Activated naive CD4-positive, alpha-beta T cell treated with anti-CD3 and anti-CD28 coated beads, Interleukin-2, amount 50 U/mL, for 72 hours (primary cell): ENCODE measurements around the gene DRC1. TPM values are rescaled to one million over a fixed set of nuclear protein-coding genes. Genes with fewer than 3 reads are reported as not detected.

Experiments used
- ATAC-seq, 2 donors: fragments of 150-1000 bp; cut with Tn5 transposase; 2 replicates each; pipeline ENCODE4 v1.10.0; 2021; ENCODE audit warnings: mild to moderate bottlenecking in 2 of 2, moderate library complexity in 2 of 2
- DNase-seq, 2 donors: peaks; one replicate each; pipeline ENCODE4 v3.0.0; 2021 to 2022; ENCODE audit warnings: low spot score in 2 of 2
- H3K27ac Mint-ChIP-seq, 2 donors: one replicate each; pipeline ENCODE4 v1.8.0; 2022; ENCODE audit warnings: mild to moderate bottlenecking in 2 of 2, mixed read lengths in 2 of 2
- H3K36me3 Mint-ChIP-seq, 2 donors: one replicate each; pipeline ENCODE4 v1.8.0; 2022; ENCODE audit warnings: mixed read lengths in 2 of 2
- H3K9me3 Mint-ChIP-seq, 2 donors: one replicate each; pipeline ENCODE4 v1.8.0; 2022; ENCODE audit warnings: mixed read lengths in 2 of 2
- total RNA-seq, 2 donors: library from RNA; stranded (reverse); gene quantifications; one replicate each; pipeline ENCODE4 v1.2.3, GENCODE V29; 2022

Gene DRC1
- total RNA-seq, 2 donors from 2014 or later, result not detected

DNA sequence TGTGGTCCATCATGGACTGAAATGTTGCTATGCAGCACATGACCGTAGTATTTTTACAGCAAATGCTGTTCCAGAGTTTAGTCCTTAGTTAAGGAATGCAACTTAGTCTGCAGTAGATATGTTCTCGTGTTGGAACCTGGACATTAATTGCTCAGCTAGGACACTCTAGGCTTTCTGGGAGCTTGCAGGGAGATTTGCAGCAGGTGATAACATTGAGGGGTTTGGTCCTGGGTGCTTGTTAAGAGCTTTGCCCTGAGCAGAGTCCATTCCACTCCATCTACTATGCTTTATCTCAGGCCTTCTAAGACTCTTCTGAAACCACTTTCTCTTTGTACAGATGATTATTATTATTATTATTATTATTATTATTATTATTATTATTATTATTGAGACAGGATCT is 27.1 kb downstream of the DRC1 start:
- Mint-ChIP-seq H3K27ac (no peak overlapping the region), H3K9me3 (no peaks in the 10 kb centered on the region), H3K36me3 (no peaks in the 10 kb centered on the region)
- no peak for DNase-seq
- no peak for ATAC-seq

GRCh38 chr2:26429779-26430578 is 28.3 kb downstream of the DRC1 start:
- no peak for DNase-seq
- Mint-ChIP-seq H3K27ac (no peak overlapping the region), H3K36me3 (no peaks in the 10 kb centered on the region), H3K9me3 (no peaks in the 10 kb centered on the region)
- no peak for ATAC-seq

- no peak for ATAC-seq
- no peak overlapping the region for H3K27ac Mint-ChIP-seq
- no peak for DNase-seq
- no peaks in the 10 kb centered on the region for H3K9me3 Mint-ChIP-seq
- H3K36me3 Mint-ChIP-seq, result no peaks in the 10 kb centered on the region
Observed at GRCh38 chr2:26430826-26431225, 29.1 kb downstream of the DRC1 start.

GRCh38 chr2:26432363-26432762 is 30.6 kb downstream of the DRC1 start:
- Mint-ChIP-seq H3K27ac (no peak overlapping the region), H3K36me3 (no peaks in the 10 kb centered on the region), H3K9me3 (no peaks in the 10 kb centered on the region)
- ATAC-seq, result no peak
- DNase-seq, result no peak

DNA sequence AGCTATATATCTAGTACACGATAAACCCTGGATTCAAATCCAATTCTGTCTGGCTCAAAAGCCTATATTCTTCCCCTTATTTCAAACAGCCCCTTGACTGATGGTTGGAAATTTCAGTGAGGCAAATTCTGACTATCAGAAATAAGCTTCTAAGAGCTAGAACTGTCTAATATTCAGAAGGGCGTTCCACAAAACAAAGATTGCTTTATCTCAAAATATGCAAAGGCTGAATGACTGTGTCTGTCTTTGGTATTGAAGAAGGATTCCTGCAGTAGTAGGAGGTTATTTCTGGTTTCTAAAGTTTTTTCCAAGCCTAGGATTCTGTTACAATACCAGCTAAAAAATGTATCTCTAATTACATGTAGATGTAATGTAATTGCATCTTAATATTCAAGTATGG is 31.1 kb downstream of the DRC1 start:
- H3K9me3 Mint-ChIP-seq, result no peaks in the 10 kb centered on the region
- H3K27ac Mint-ChIP-seq, result no peak overlapping the region
- no peak for DNase-seq
- ATAC-seq, result no peak
- H3K36me3 Mint-ChIP-seq, result no peaks in the 10 kb centered on the region

GRCh38 chr2:26435106-26435505 is 33.4 kb downstream of the DRC1 start:
- no peaks in the 10 kb centered on the region for H3K9me3 Mint-ChIP-seq
- DNase-seq (no peak), ATAC-seq (no peak)
- H3K36me3 Mint-ChIP-seq, result no peaks in the 10 kb centered on the region
- H3K27ac Mint-ChIP-seq, result no peak overlapping the region

DNA sequence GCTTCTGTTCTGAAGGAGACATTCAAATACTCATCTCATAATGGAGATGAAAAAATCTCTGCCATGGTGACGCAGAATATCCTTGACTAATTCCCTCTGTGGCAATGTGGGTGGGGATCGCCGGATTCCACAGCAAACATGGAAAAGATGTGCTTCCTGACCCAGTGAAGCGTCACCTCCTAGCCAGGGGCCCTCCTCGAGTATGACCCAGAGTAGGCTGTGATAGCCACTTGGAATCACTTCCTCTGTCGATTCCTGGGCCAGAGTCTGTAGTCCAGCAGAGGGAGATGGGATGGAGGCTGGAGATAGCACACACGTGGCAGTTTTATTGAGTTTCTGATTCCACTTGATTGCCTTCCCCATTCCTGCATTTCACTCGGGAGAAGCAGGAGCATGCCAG is 36.8 kb downstream of the DRC1 start:
- ATAC-seq (no peak), DNase-seq (no peak)
- no peaks in the 10 kb centered on the region for H3K9me3 Mint-ChIP-seq
- H3K27ac Mint-ChIP-seq, result no peak overlapping the region
- H3K36me3 Mint-ChIP-seq, result no peaks in the 10 kb centered on the region

DNA sequence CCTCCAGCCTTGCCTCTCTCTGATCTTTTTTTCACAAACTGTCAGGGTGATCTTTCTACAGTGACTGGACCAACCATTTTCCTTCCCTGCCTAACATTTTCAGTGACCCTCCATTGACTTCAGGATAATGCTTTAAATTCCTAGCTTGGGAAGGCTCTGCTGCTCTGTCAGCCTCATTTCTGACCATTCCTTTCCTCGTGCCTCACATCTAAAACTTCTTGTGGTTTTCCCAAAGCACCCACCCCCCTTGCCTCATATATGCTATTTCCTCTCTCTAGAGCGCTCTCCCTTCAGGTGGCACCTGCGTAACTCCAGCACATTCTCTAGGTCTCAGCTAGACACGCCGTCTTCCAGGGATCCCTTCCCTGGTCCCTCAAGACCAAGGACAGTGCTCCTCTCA is 37.2 kb downstream of the DRC1 start:
- ATAC-seq (no peak), DNase-seq (no peak)
- no peaks in the 10 kb centered on the region for H3K36me3 Mint-ChIP-seq
- no peak overlapping the region for H3K27ac Mint-ChIP-seq
- no peaks in the 10 kb centered on the region for H3K9me3 Mint-ChIP-seq

DNA sequence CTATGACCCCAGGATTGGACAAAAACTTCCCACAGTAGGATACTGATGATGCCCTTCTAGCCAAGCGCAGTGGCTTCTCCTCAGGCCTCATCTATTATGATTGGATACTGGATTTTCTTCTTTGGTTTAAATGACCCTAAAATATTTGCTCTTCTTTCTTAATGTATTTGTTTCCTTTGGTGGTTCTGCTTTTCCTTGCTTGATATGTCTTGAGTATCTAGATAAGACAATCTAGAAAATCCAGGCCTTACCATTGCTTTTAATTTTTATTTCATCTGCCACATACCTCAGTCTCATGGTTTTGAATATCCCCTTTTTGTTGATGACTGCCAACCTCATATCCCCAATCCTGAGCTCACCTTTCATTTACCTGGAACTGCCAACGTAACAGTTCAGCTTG is 40.6 kb downstream of the DRC1 start:
- H3K9me3 Mint-ChIP-seq, result no peaks in the 10 kb centered on the region
- DNase-seq (no peak), ATAC-seq (no peak)
- no peaks in the 10 kb centered on the region for H3K36me3 Mint-ChIP-seq
- no peak overlapping the region for H3K27ac Mint-ChIP-seq

- DNase-seq (no peak), ATAC-seq (no peak)
- H3K9me3 Mint-ChIP-seq, result no peaks in the 10 kb centered on the region
- no peak overlapping the region for H3K27ac Mint-ChIP-seq
- H3K36me3 Mint-ChIP-seq, result no peaks in the 10 kb centered on the region
Observed at GRCh38 chr2:26442707-26443106, 41.0 kb downstream of the DRC1 start.

DNA sequence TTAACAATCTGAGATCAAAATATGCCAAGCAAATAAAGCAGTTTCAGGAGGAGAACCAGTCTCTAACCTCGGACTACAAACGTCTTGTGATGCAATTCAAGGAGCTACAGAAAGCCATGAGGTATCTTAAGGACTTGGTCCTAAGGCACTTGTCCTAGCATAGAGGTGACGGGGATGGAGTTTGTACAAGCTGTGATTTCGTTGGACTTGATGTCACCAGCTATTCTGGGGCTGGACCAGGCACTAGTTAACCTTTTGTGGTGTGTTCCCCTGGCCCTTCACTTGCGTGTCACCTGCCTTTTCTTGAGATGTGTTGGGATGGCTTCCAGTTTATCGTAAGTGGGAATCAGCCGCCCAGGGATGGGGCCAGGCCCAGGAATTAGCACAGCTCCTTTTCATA is 42.5 kb downstream of the DRC1 start:
- Mint-ChIP-seq H3K9me3 (no peaks in the 10 kb centered on the region), H3K27ac (no peak overlapping the region), H3K36me3 (no peaks in the 10 kb centered on the region)
- DNase-seq, result no peak
- no peak for ATAC-seq

GRCh38 chr2:26448651-26449050 is 46.9 kb downstream of the DRC1 start:
- DNase-seq (no peak), ATAC-seq (no peak)
- no peak overlapping the region for H3K27ac Mint-ChIP-seq
- no peaks in the 10 kb centered on the region for H3K36me3 Mint-ChIP-seq
- H3K9me3 Mint-ChIP-seq, result no peaks in the 10 kb centered on the region

DNA sequence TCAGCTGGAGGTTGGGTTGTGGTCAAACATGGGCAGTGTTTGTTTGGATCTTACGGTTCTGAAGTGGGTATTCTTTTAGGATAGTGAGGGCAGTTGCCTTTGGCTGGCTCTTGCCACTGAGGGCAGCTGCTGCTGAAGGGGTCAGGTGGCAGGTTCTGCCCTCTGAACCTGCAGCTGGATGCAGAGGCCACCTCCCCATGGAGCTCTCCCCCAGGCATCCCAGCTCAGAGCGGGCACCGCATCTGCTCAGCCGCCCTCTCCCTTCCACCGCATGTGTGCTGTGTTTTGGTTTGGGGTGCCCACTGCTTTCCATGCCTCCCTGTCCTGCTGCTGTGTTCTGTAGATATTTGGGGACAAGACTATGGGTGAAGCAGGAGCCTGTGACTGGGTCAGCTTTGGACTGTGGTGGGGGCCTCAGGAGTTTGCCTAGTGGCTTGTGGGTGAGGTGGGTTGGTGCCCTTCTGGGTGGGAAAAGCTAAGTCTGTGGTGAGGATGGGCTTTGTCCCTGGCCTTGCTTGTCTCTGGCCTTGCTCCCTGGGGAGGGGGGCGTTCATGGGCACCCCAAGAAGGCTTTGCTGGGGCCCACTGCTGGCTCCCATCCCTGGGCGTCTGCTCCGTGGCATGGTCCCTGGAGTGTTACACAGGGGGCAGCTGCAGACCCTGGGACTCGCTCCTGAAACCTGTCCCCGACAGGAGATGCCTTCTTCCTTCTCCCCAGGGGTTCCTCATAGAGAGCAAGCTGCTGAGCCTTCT is 47.7 kb downstream of the DRC1 start:
- Mint-ChIP-seq H3K27ac (no peak overlapping the region), H3K9me3 (no peaks in the 10 kb centered on the region), H3K36me3 (no peaks in the 10 kb centered on the region)
- DNase-seq, result no peak
- no peak for ATAC-seq

DNA sequence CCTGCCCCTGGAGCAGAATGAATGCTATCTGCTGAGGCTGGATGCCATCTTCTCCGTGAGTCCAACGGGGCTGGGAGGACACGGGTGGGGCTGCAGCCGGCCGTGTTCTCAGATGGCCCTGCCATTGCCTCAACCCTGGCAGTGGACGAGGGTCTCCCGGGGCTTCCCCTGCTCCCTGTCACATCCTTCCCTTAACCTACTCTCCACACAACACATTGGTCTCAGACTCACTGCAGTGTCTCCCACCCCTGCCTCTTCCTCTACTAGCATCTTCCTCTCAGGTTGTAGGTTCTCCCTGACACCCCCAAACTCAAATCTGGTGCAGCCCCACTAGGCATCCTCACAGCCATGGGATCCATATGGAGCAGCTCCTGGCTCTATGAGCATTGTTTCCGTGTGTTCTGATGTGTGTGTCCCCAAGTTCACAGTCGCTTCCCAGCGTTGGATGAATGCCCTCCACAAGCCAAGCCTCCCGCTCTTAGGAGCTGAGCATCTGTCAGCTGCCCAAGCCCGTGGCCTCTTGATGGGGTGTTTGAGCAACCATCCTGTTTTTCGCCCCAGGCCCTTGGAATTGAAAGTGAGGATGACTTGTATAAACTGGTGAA is 48.4 kb downstream of the DRC1 start:
- Mint-ChIP-seq H3K9me3 (no peaks in the 10 kb centered on the region), H3K27ac (no peak overlapping the region), H3K36me3 (no peaks in the 10 kb centered on the region)
- DNase-seq, result no peak
- no peak for ATAC-seq

GRCh38 chr2:26451700-26452099 is 50.0 kb downstream of the DRC1 start:
- ATAC-seq (no peak), DNase-seq (no peak)
- Mint-ChIP-seq H3K27ac (no peak overlapping the region), H3K36me3 (no peaks in the 10 kb centered on the region), H3K9me3 (no peaks in the 10 kb centered on the region)

GRCh38 chr2:26453421-26454329 is 52.0 kb downstream of the DRC1 start:
- ATAC-seq, result no peak

GRCh38 chr2:26454561-26455001 is 52.9 kb downstream of the DRC1 start:
- Mint-ChIP-seq H3K9me3 (no peaks in the 10 kb centered on the region), H3K27ac (no peak overlapping the region), H3K36me3 (no peaks in the 10 kb centered on the region)
- ATAC-seq (no peak), DNase-seq (no peak)

More at GRCh38 chr2:26453421-26454329, 52.0 kb downstream of the DRC1 start:
- DNase-seq, result no peak
- H3K36me3 Mint-ChIP-seq, result no peaks in the 10 kb centered on the region
- peak overlapping the region in 1 of 2 donors; percentile 52 for H3K27ac Mint-ChIP-seq
- no peaks in the 10 kb centered on the region for H3K9me3 Mint-ChIP-seq
